Measurements from ENCODE around the gene CHID1. TPM values are rescaled to one million over a fixed set of nuclear protein-coding genes. Genes with fewer than 3 reads are reported as not detected.

The CHID1 gene
- total and polyA plus RNA-seq, 2 of the 8 experiments (the other 6 are each of a cell fraction or from before 2014, with no cell fraction given) = 81.2 to 88.5 TPM

DNA sequence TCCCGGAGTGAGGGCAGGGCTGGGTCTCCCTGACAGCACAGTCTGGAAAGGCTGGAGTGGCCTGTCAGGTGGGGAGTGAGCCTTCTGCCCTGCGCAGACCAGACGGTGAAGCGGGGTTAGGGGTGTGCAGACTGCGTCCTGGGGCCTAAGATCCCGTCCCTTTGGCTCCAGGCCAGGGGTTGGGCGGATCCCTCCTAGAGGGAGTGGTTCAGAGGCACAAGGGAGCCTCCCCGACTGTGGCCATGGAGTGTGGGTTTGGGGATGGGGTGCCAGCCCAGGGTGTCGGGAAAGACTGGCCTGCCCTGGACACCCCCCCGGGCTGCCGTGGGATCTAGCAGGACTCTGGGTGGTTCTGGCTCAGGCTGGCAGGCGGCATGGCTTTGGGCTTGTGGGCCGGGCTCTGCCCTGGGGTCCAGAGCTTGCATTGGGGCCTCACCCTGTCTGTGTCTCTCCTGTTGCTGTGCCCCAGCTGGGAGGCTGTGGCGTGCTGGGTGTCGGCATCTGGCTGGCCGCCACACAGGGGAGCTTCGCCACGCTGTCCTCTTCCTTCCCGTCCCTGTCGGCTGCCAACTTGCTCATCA is 48.4 kb downstream of the CHID1 start:
- CTCF ChIA-PET (ENCODE audit: partially characterized antibody) = interaction anchor here (1.6 to 10.5 kb wide), 5 partner anchors 11 to 193 kb away, joined by 4 to 74 read pairs (median 8); partner anchors contain the start of gene TSPAN4
- peak in 1 of 2 experiments; percentile 68 for DNase-seq (ENCODE audit: low read depth in 1 of 2, low spot score in 2 of 2)

More for the DNA sequence above, 48.4 kb downstream of the CHID1 start:
- Histone ChIP-seq H4K91ac (replicated peaks; ENCODE audit: insufficient read length, low read length) (no peak overlapping the region), H4K5ac (ENCODE audit: insufficient read length, low read depth, low read length) (no peak overlapping the region), H2BK120ac (replicated peaks; ENCODE audit: low read depth, low read length) (no peak overlapping the region), H3K4ac (replicated peaks; ENCODE audit: insufficient read length, low read depth, low read length) (no peak overlapping the region), H3K27me3 (replicated peaks in 1 of 4; ENCODE audit: control insufficient read depth in 3 of 4, extremely low read depth in 1 of 4, insufficient read depth in 3 of 4, low read length in 3 of 4) (peaks cover 0 to 2% (median 0%) of the 10 kb centered on the region in 4 experiments; a peak in 1 of 7 replicates), H2AFZ (ENCODE audit: low read length) (no peak overlapping the region), H3K14ac (ENCODE audit: insufficient read length) (no peak overlapping the region), H3K56ac (replicated peaks; ENCODE audit: insufficient read length, low read depth, low read length) (no peak overlapping the region), H3K4me1 (replicated peaks in 1 of 4; ENCODE audit: control insufficient read depth in 3 of 4, insufficient read depth in 4 of 4, low read length in 3 of 4) (peaks cover 0 to 31% (median 23%) of the 10 kb centered on the region in 4 experiments; a peak in 6 of 7 replicates), H3K4me2 (ENCODE audit: insufficient read depth in 1 of 2, low read depth in 2 of 2, low read length in 2 of 2) (0 out of 4 replicates have a peak overlapping the region, but pooled peaks have one; percentile 11 to 24), H3K79me2 (ENCODE audit: control insufficient read depth in 1 of 2, insufficient read depth in 2 of 2, low read length in 2 of 2) (no peaks in the 10 kb centered on the region), H3K18ac (ENCODE audit: extremely low read depth, low read length) (no peak overlapping the region), H2BK12ac (ENCODE audit: low read depth, low read length) (no peak overlapping the region), H4K20me1 (replicated peaks in 1 of 2; ENCODE audit: control insufficient read depth in 1 of 2, insufficient read depth in 2 of 2, low read length in 2 of 2) (peaks cover 10 to 47% of the 10 kb centered on the region in 2 experiments), H2BK5ac (ENCODE audit: low read depth, low read length) (no peak overlapping the region; the same call in 1 of the 2 replicates), H3K23me2 (ENCODE audit: low read depth, low read length) (no peaks in the 10 kb centered on the region), H3K9ac (replicated peaks in 1 of 4; ENCODE audit: extremely low read depth in 1 of 4, low read depth in 3 of 4, low read length in 3 of 4) (no peak overlapping the region; a peak in 1 of 7 replicates), H3K9me3 (ENCODE audit: insufficient read depth in 2 of 2, low read depth in 1 of 2, low read length in 1 of 2) (no peaks in the 10 kb centered on the region), H3K36me3 (ENCODE audit: control insufficient read depth in 2 of 4, insufficient read depth in 4 of 4, low read length in 3 of 4) (peaks cover 0 to 4% (median 0%) of the 10 kb centered on the region in 4 experiments; a peak in 3 of 8 replicates), H2AK5ac (ENCODE audit: low read depth, low read length) (no peak overlapping the region), H4K8ac (ENCODE audit: extremely low read depth, insufficient read depth, low read length) (no peak overlapping the region; the same call in 1 of the 2 replicates), H3K27ac (ENCODE audit: low read depth, low read length) (no peak overlapping the region), H2BK20ac (ENCODE audit: low read length) (no peak overlapping the region), H3K23ac (ENCODE audit: insufficient read length) (no peak overlapping the region), H3K79me1 (ENCODE audit: low read depth, low read length) (peaks cover 3% of the 10 kb centered on the region), H2BK15ac (ENCODE audit: low read length) (no peak overlapping the region), H3K4me3 (ENCODE audit: extremely low read depth in 1 of 4, insufficient read depth in 2 of 4, low read depth in 3 of 4, low read length in 4 of 4) (no peak overlapping the region)
- TF ChIP-seq POLR2A (IDR thresholded peaks at IDR 0.05; ENCODE audit: control extremely low read depth in 1 of 2, low read depth in 2 of 2, low read length in 2 of 2) (peak in 1 of 2 experiments; percentile 64; a peak in 2 of 3 replicates), POLR2AphosphoS5 (IDR thresholded peaks at IDR 0.05; ENCODE audit: low read depth, low read length) (peak; percentile 55), SP1 (IDR thresholded peaks at IDR 0.05; ENCODE audit: low read depth, low read length) (peak; percentile 82; the same call in 1 of the 2 replicates), GABPA (IDR thresholded peaks at IDR 0.05; ENCODE audit: borderline replicate concordance, insufficient read depth, low read length) (peak; percentile 40; the same call in 1 of the 2 replicates), POU5F1 (IDR thresholded peaks at IDR 0.05; ENCODE audit: low read depth, low read length) (no peak)
- POLR2A ChIA-PET (ENCODE audit: partially characterized antibody) = interaction anchor here (1.2 to 13.8 kb wide), 5 partner anchors 9 to 43 kb away, joined by 4 to 234 read pairs (median 10); partner anchors contain the start of genes CD151, POLR2L and TSPAN4
- 80% methylated on average over 15 of the region's 20 CpGs; no CpG with 5 or more reads in 1 of the 2 experiments for WGBS, 2 experiments (ENCODE audit: extremely low coverage in 1 of 2, insufficient coverage in 1 of 2, insufficient read length in 1 of 2, insufficient replicate concordance in 2 of 2, low coverage in 1 of 2, low lambda C conversion rate in 2 of 2, missing lambda C conversion rate in 1 of 2)
- no peak for FAIRE-seq
